VCaP (cell line): ENCODE measurements around the gene NDUFB4.
"Not testable (repeated sequence)": the region's sequence is repeated elsewhere in the genome, so short reads cannot be mapped to it uniquely, and the experiment has no call there.

Experiments
- H3K27ac ChIP-seq: fragments of 450-650 bp; 2 replicates; pipeline ENCODE4 v1.5.1; 2017
- CTCF ChIP-seq: fragments of 450-650 bp; conservative IDR thresholded peaks from 2 replicates; pipeline ENCODE4 v1.5.1; 2017; ENCODE audit warnings: mild to moderate bottlenecking, moderate library complexity

The NDUFB4 gene

GRCh38 chr3:120634539-120634938, 38.4 kb downstream of the NDUFB4 start:
- no peak overlapping the region for H3K27ac ChIP-seq
- TF ChIP-seq CTCF = no peak

- TF ChIP-seq CTCF = no peak
- H3K27ac ChIP-seq = no peak overlapping the region
Measured at GRCh38 chr3:120636795-120637401, 40.8 kb downstream of the NDUFB4 start.

DNA sequence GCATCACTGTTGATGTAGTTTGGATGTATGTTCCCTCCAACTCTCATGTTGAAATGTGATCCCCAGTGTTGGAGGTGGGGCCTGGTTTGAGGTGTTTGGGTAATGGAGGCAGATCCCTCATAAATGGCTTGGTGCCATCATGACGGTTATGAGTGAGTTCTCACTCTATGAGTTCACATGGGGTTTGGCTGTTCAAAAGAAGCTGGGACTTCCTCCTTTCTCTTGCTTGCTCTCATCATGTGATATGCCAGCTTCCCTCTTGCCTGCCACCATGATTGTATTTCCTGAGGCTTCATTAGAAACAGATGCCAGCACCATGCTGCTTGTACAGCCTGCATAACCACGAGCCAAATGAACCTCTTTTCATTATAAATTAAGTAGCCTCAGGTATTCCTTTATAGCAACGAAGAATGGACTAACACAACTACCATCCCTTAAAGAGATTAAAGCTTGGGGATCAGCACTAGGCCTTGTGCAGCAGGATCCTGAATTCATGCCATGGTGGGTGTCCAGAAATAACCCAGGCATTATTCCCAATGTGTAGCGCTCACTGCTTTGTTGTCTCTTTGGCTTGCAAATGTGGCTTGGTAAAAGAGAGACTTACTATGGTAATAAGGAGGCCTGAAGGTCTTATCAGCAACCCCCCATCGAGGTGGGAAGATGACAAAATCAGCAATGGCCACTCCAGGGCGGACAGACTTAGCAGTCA, 41.9 kb downstream of the NDUFB4 start:
- H3K27ac ChIP-seq = no peak overlapping the region
- TF ChIP-seq CTCF = no peak

DNA sequence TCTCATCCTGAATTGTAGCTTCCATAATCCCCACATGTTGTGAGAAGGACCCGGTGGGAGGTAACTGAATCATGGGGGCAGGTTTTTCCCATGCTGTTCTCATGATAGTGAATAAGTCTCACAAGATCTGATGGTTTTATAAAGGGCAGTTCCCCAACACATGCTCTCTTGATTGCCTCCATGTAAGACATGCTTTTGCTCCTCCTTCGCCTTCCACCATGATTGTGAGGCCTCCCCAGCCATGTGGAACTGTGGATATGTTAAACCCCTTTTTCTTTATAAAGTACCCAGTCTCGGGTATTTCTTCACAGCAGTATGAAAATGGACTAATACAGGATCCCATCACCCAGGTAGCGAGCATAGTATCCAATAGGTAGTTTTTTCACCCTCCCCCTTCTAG, 42.7 kb downstream of the NDUFB4 start:
- not testable (repeated sequence) for H3K27ac ChIP-seq

GRCh38 chr3:120640231-120640630, 44.1 kb downstream of the NDUFB4 start:
- no peak for TF ChIP-seq CTCF

GRCh38 chr3:120641696-120642246, 45.6 kb downstream of the NDUFB4 start:
- no peak for TF ChIP-seq CTCF
- no peak overlapping the region for H3K27ac ChIP-seq

More at GRCh38 chr3:120640231-120640630, 44.1 kb downstream of the NDUFB4 start:
- H3K27ac ChIP-seq = no peak overlapping the region

GRCh38 chr3:120642368-120642948, 46.3 kb downstream of the NDUFB4 start:
- no peak for TF ChIP-seq CTCF
- H3K27ac ChIP-seq = no peak overlapping the region
